Measurements from ENCODE around the gene CPZ.

Gene CPZ

DNA sequence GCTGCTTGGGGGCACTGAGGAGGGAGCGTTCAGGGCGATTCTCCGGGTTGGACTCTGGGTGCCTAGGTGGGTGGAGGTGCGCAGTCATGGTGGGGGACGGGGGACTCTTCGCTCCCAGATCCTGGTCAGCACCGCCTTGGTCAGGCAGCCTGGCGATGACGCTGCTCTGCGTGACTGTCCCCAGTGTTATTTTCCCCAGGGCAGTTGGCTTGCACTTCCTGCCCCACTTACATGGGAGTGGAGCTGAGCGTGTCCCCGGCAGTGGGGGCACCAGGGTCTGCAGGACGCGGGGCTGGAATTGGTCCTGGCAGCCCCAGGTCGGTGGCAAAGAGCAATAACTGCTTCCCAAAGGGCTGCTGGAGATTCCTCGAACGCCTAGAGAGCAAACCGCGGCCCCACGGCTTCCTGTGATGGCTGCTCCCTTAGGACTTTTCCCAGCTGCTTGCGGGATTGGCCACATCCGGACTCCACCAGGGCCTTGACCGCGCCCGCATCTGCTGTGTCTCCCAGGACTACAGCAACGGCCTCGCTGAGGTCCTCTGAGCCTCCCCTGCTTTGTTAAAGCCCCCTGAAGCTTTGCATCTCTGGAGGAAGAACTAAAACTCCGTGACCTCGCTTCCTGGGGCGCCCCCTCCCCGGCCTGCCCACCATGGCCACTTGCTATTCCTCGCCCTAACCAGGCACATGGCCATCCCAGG is 47.7 kb upstream of the CPZ start:
- Histone ChIP-seq H3K23ac (ENCODE audit: low read depth, low read length, poor library complexity) (no peak overlapping the region), H3K4me1 (ENCODE audit: control insufficient read depth in 2 of 2, insufficient read depth in 1 of 2, low read depth in 1 of 2, low read length in 2 of 2) (no peaks in the 10 kb centered on the region), H3K4me2 (ENCODE audit: insufficient read depth, low read length, poor library complexity, severe bottlenecking) (no peak overlapping the region), H3K36me3 (replicated peaks in 1 of 2; ENCODE audit: control insufficient read depth in 2 of 2, insufficient read depth in 2 of 2, low read length in 2 of 2) (no peaks in the 10 kb centered on the region), H3K18ac (ENCODE audit: low read length) (peak overlapping the region; percentile 84), H3K9me3 (replicated peaks in 1 of 2; ENCODE audit: control insufficient read depth in 2 of 2, insufficient read depth in 1 of 2, low read depth in 1 of 2, low read length in 2 of 2) (no peaks in the 10 kb centered on the region), H3K9ac (ENCODE audit: low read depth, low read length, poor library complexity) (no peak overlapping the region), H2BK120ac (ENCODE audit: low read depth, low read length) (no peak overlapping the region), H4K91ac (ENCODE audit: low read depth, low read length, poor library complexity) (peak overlapping the region; percentile 43), H2BK5ac (ENCODE audit: low read length) (no peak overlapping the region), H3K14ac (ENCODE audit: low read length) (peak overlapping the region; percentile 74), H3K27me3 (ENCODE audit: control insufficient read depth in 3 of 3, insufficient read depth in 3 of 3, low read depth in 1 of 3, low read length in 3 of 3) (peaks cover 0 to 8% (median 0%) of the 10 kb centered on the region in 3 experiments), H2BK15ac (ENCODE audit: low read length) (peak overlapping the region; percentile 30), H2AFZ (ENCODE audit: low read length) (no peak overlapping the region), H3K79me1 (ENCODE audit: low read depth, low read length) (no peaks in the 10 kb centered on the region), H2AK5ac (ENCODE audit: low read depth, low read length) (peak overlapping the region; percentile 60), H3K27ac (replicated peaks; ENCODE audit: low read length) (no peak overlapping the region), H4K8ac (ENCODE audit: low read depth, low read length) (peak overlapping the region; percentile 48), H2BK12ac (ENCODE audit: low read length) (peak overlapping the region; percentile 65), H3K4me3 (ENCODE audit: low read length in 2 of 2) (no peak overlapping the region), H3K4ac (ENCODE audit: low read length) (no peak overlapping the region)
- DNase-seq (ENCODE audit: low spot score): no peak
- WGBS, 2 donors (ENCODE audit: extremely low coverage in 2 of 2, insufficient read length in 2 of 2, insufficient replicate concordance in 1 of 2): no CpG with 5 or more reads among the region's 32 CpGs

- H2AK5ac ChIP-seq (ENCODE audit: low read depth, low read length): no peak overlapping the region
- H2AFZ ChIP-seq (ENCODE audit: low read length): no peak overlapping the region
- H3K14ac ChIP-seq (ENCODE audit: low read length): peak overlapping the region; percentile 74
- no peak overlapping the region for H2BK5ac ChIP-seq (ENCODE audit: low read length)
- no peak overlapping the region for H2BK12ac ChIP-seq (ENCODE audit: low read length)
- WGBS, 2 donors (ENCODE audit: extremely low coverage in 2 of 2, insufficient read length in 2 of 2, insufficient replicate concordance in 1 of 2): no CpG with 5 or more reads among the region's 9 CpGs
- H3K4me2 ChIP-seq (ENCODE audit: insufficient read depth, low read length, poor library complexity, severe bottlenecking): no peak overlapping the region
- no peak for DNase-seq (ENCODE audit: low spot score)
- no peak overlapping the region for H4K8ac ChIP-seq (ENCODE audit: low read depth, low read length)
- H3K18ac ChIP-seq (ENCODE audit: low read length): peak overlapping the region; percentile 84
- H4K91ac ChIP-seq (ENCODE audit: low read depth, low read length, poor library complexity): no peak overlapping the region
- no peak overlapping the region for H2BK15ac ChIP-seq (ENCODE audit: low read length)
- H3K36me3 ChIP-seq (replicated peaks in 1 of 2; ENCODE audit: control insufficient read depth in 2 of 2, insufficient read depth in 2 of 2, low read length in 2 of 2): no peaks in the 10 kb centered on the region
- H3K9me3 ChIP-seq (replicated peaks in 1 of 2; ENCODE audit: control insufficient read depth in 2 of 2, insufficient read depth in 1 of 2, low read depth in 1 of 2, low read length in 2 of 2): no peaks in the 10 kb centered on the region
- no peak overlapping the region for H3K23ac ChIP-seq (ENCODE audit: low read depth, low read length, poor library complexity)
- H2BK120ac ChIP-seq (ENCODE audit: low read depth, low read length): no peak overlapping the region
- H3K27ac ChIP-seq (replicated peaks; ENCODE audit: low read length): no peak overlapping the region
- H3K9ac ChIP-seq (ENCODE audit: low read depth, low read length, poor library complexity): no peak overlapping the region
- peaks cover 0 to 13% (median 0%) of the 10 kb centered on the region in 3 experiments for H3K27me3 ChIP-seq (ENCODE audit: control insufficient read depth in 3 of 3, insufficient read depth in 3 of 3, low read depth in 1 of 3, low read length in 3 of 3)
- no peaks in the 10 kb centered on the region for H3K4me1 ChIP-seq (ENCODE audit: control insufficient read depth in 2 of 2, insufficient read depth in 1 of 2, low read depth in 1 of 2, low read length in 2 of 2)
- H3K4me3 ChIP-seq (ENCODE audit: low read length in 2 of 2): no peak overlapping the region
- no peaks in the 10 kb centered on the region for H3K79me1 ChIP-seq (ENCODE audit: low read depth, low read length)
- H3K4ac ChIP-seq (ENCODE audit: low read length): no peak overlapping the region
Observed at GRCh38 chr4:8545439-8545765, 47.2 kb upstream of the CPZ start.

DNA sequence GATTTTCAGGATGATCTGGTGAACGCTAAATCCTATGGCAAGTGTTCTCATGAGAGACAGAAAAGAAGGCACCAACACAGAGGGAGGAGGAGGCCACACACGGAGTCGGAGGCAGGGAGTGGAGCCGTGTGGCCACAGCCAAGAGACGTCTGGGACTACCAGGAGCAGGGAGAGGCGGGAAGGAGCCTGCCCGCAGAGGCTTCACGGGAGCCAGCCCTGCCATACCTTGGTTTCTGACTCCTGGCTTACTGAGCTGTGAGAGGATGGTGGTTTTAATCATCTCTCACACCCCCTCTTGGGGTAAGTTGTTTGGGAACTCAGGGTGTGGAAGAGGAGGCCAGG is 45.8 kb upstream of the CPZ start:
- no peak for DNase-seq (ENCODE audit: low spot score)
- Histone ChIP-seq H3K9me3 (replicated peaks in 1 of 2; ENCODE audit: control insufficient read depth in 2 of 2, insufficient read depth in 1 of 2, low read depth in 1 of 2, low read length in 2 of 2) (no peaks in the 10 kb centered on the region), H3K27me3 (ENCODE audit: control insufficient read depth in 3 of 3, insufficient read depth in 3 of 3, low read depth in 1 of 3, low read length in 3 of 3) (peaks cover 0 to 15% (median 0%) of the 10 kb centered on the region in 3 experiments), H3K14ac (ENCODE audit: low read length) (no peak overlapping the region), H3K36me3 (replicated peaks in 1 of 2; ENCODE audit: control insufficient read depth in 2 of 2, insufficient read depth in 2 of 2, low read length in 2 of 2) (no peaks in the 10 kb centered on the region), H3K9ac (ENCODE audit: low read depth, low read length, poor library complexity) (no peak overlapping the region), H2BK15ac (ENCODE audit: low read length) (no peak overlapping the region), H2BK120ac (ENCODE audit: low read depth, low read length) (no peak overlapping the region), H2AFZ (ENCODE audit: low read length) (no peak overlapping the region), H3K23ac (ENCODE audit: low read depth, low read length, poor library complexity) (no peak overlapping the region), H4K8ac (ENCODE audit: low read depth, low read length) (no peak overlapping the region), H3K4ac (ENCODE audit: low read length) (no peak overlapping the region), H3K27ac (replicated peaks; ENCODE audit: low read length) (no peak overlapping the region), H2AK5ac (ENCODE audit: low read depth, low read length) (peak overlapping the region; percentile 47), H4K91ac (ENCODE audit: low read depth, low read length, poor library complexity) (no peak overlapping the region), H3K18ac (ENCODE audit: low read length) (peak overlapping the region; percentile 86), H3K4me1 (ENCODE audit: control insufficient read depth in 2 of 2, insufficient read depth in 1 of 2, low read depth in 1 of 2, low read length in 2 of 2) (no peaks in the 10 kb centered on the region), H2BK12ac (ENCODE audit: low read length) (no peak overlapping the region), H3K4me2 (ENCODE audit: insufficient read depth, low read length, poor library complexity, severe bottlenecking) (no peak overlapping the region), H3K79me1 (ENCODE audit: low read depth, low read length) (no peaks in the 10 kb centered on the region), H3K4me3 (ENCODE audit: low read length in 2 of 2) (no peak overlapping the region), H2BK5ac (ENCODE audit: low read length) (no peak overlapping the region)
- no CpG with 5 or more reads among the region's 8 CpGs for WGBS, 2 donors (ENCODE audit: extremely low coverage in 2 of 2, insufficient read length in 2 of 2, insufficient replicate concordance in 1 of 2)

DNA sequence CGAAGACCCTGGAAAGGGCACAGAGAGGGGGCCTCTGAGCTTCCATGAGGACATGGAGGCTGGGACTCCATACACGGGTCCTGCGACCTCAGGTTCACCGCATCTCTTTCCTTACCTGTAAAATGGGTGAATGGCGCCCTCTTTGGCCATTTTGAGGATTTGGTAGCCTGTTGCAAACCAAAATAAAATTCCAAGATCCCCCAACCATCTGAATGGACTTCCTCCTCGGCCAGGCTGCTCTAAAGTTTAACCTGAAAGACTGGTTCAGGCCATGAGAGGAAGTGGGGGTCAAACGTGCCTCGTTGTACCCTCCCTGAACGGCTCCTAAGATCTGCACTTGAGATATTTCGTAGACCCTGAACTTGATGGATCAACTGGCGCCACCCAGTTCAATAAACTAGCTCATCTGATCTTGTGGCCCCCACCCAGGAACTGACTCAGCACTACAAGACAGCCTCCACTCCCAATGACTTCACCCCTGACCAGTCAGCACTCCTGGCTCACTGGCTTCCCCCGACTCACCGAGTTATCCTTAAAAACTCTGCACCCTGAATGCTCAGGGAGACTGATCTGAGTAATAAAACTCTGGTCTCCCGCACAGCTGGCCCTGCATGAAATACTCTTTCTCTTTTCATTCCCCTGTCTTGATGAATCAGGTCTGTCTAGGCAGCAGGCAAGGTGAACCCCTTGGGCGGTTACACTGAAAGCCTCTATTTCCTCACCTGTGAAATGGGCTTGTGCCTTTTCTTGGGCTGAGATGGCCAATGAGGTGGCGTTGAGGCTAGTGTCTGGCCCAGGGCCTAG is 45.3 kb upstream of the CPZ start:
- Histone ChIP-seq H3K23ac (ENCODE audit: low read depth, low read length, poor library complexity) (no peak overlapping the region), H3K9ac (ENCODE audit: low read depth, low read length, poor library complexity) (no peak overlapping the region), H2AK5ac (ENCODE audit: low read depth, low read length) (peak overlapping the region; percentile 80), H3K14ac (ENCODE audit: low read length) (no peak overlapping the region), H3K27me3 (ENCODE audit: control insufficient read depth in 3 of 3, insufficient read depth in 3 of 3, low read depth in 1 of 3, low read length in 3 of 3) (peaks cover 0 to 17% (median 0%) of the 10 kb centered on the region in 3 experiments), H3K4me1 (ENCODE audit: control insufficient read depth in 2 of 2, insufficient read depth in 1 of 2, low read depth in 1 of 2, low read length in 2 of 2) (no peaks in the 10 kb centered on the region), H4K91ac (ENCODE audit: low read depth, low read length, poor library complexity) (no peak overlapping the region), H2AFZ (ENCODE audit: low read length) (no peak overlapping the region), H3K4ac (ENCODE audit: low read length) (no peak overlapping the region), H2BK5ac (ENCODE audit: low read length) (no peak overlapping the region), H4K8ac (ENCODE audit: low read depth, low read length) (no peak overlapping the region), H3K9me3 (replicated peaks in 1 of 2; ENCODE audit: control insufficient read depth in 2 of 2, insufficient read depth in 1 of 2, low read depth in 1 of 2, low read length in 2 of 2) (no peaks in the 10 kb centered on the region), H2BK120ac (ENCODE audit: low read depth, low read length) (no peak overlapping the region), H3K4me2 (ENCODE audit: insufficient read depth, low read length, poor library complexity, severe bottlenecking) (no peak overlapping the region), H3K79me1 (ENCODE audit: low read depth, low read length) (no peaks in the 10 kb centered on the region), H3K18ac (ENCODE audit: low read length) (no peak overlapping the region), H2BK15ac (ENCODE audit: low read length) (no peak overlapping the region), H2BK12ac (ENCODE audit: low read length) (no peak overlapping the region), H3K36me3 (replicated peaks in 1 of 2; ENCODE audit: control insufficient read depth in 2 of 2, insufficient read depth in 2 of 2, low read length in 2 of 2) (no peaks in the 10 kb centered on the region), H3K4me3 (ENCODE audit: low read length in 2 of 2) (no peak overlapping the region), H3K27ac (replicated peaks; ENCODE audit: low read length) (no peak overlapping the region)
- peak; percentile 17 for DNase-seq (ENCODE audit: low spot score)
- no CpG with 5 or more reads among the region's 16 CpGs for WGBS, 2 donors (ENCODE audit: extremely low coverage in 2 of 2, insufficient read length in 2 of 2, insufficient replicate concordance in 1 of 2)

Measured in neuronal stem cell (in vitro differentiated cells).